SK-N-SH (cell line): ENCODE data around the gene SETD7. TPM values are rescaled to one million over a fixed set of nuclear protein-coding genes. Genes with fewer than 3 reads are reported as not detected.

Experiments
- CTCF ChIA-PET: fragments of 300-600, 350-600 bp; formaldehyde crosslinking; extraction: SDS; loops from one replicate; lab custom pipeline; 2021; lab: Yijun Ruan, JAX
- POLR2A ChIA-PET: fragments of 350-600 bp; sonication (Branson Sonifier 250); formaldehyde crosslinking; extraction: SDS; loops from one replicate; lab custom pipeline; 2020; ENCODE audit warnings: antibody characterized with exemption, inconsistent platforms; lab: Yijun Ruan, JAX
- DNase-seq: peaks from one replicate; pipeline ENCODE4 v3.0.0; 2012
- H2AFZ ChIP-seq: fragments of 200-600 bp; sonication (generic); 2 replicates; pipeline ENCODE4 v1.8.1; 2016; ENCODE audit warnings: antibody characterized with exemption, mild to moderate bottlenecking, low read depth
- H3F3A ChIP-seq: fragments of 200-600 bp; sonication (generic); replicated peaks from 2 replicates; pipeline ENCODE3; 2016; ENCODE audit warnings: antibody characterized with exemption, mild to moderate bottlenecking; ENCODE audit not compliant: insufficient read depth
- H3K27ac ChIP-seq, 2 experiments: fragments of 200-500 bp in 1 of 2; fragments of 200-600 bp in 1 of 2; sonication (Bioruptor generic) in 1 of 2; sonication (generic), shearing (Covaris generic) in 1 of 2; 2 replicates each; pipeline versions ENCODE4 v1.5.1 to v1.6.1; 2014 to 2016; ENCODE audit warnings: low read depth in 2 of 2, inconsistent platforms in 1 of 2, low read length in 1 of 2, mild to moderate bottlenecking in 1 of 2, mixed read lengths in 1 of 2
- H3K27me3 ChIP-seq: fragments of 200-600 bp; sonication (generic), shearing (Covaris generic); 2 replicates; pipeline ENCODE4 v1.6.1; 2016; ENCODE audit warnings: mixed run types; ENCODE audit not compliant: insufficient read depth
- H3K36me3 ChIP-seq, 2 experiments: fragments of 200-500 bp in 1 of 2; fragments of 200-600 bp in 1 of 2; sonication (Bioruptor generic) in 1 of 2; sonication (generic) in 1 of 2; replicated peaks in 1 of 2; 2 replicates each; pipeline versions ENCODE3 to v1.5.1; 2014 to 2016; ENCODE audit warnings: low read length in 1 of 2, mild to moderate bottlenecking in 1 of 2; ENCODE audit not compliant: insufficient read depth in 2 of 2, control insufficient read depth in 1 of 2
- H3K4me1 ChIP-seq, 2 experiments: fragments of 200-500 bp in 1 of 2; fragments of 200-600 bp in 1 of 2; sonication (Bioruptor generic) in 1 of 2; sonication (generic), shearing (Covaris generic) in 1 of 2; 2 replicates each; pipeline versions ENCODE4 v1.5.1 to v1.6.1; 2014 to 2016; ENCODE audit warnings: low read depth in 1 of 2, low read length in 1 of 2, mixed run types in 1 of 2; ENCODE audit not compliant: insufficient read depth in 2 of 2, control insufficient read depth in 1 of 2
- H3K4me2 ChIP-seq: fragments of 200-600 bp; sonication (generic), shearing (Covaris generic); 2 replicates; pipeline ENCODE4 v1.6.1; 2017; ENCODE audit warnings: mixed run types
- H3K4me3 ChIP-seq, 2 experiments: fragments of 200-500 bp in 1 of 2; fragments of 200-600 bp in 1 of 2; sonication (Bioruptor generic) in 1 of 2; sonication (generic), shearing (Covaris generic) in 1 of 2; 2 replicates each; pipeline versions ENCODE4 v1.5.1 to v1.8.1; 2014 to 2016; ENCODE audit warnings: low read depth in 2 of 2, inconsistent platforms in 1 of 2, low read length in 1 of 2, mild to moderate bottlenecking in 1 of 2, mixed read lengths in 1 of 2, moderate library complexity in 1 of 2
- H3K79me2 ChIP-seq: fragments of 200-600 bp; sonication (generic); 2 replicates; pipeline ENCODE4 v1.8.1; 2017; ENCODE audit warnings: mild to moderate bottlenecking; ENCODE audit not compliant: insufficient read depth
- H3K9ac ChIP-seq: fragments of 200-600 bp; sonication (generic); 2 replicates; pipeline ENCODE4 v1.6.1; 2017; ENCODE audit warnings: mixed run types
- H3K9me2 ChIP-seq: fragments of 200-600 bp; sonication (generic); 2 replicates; pipeline ENCODE4 v1.6.1; 2017; ENCODE audit warnings: mixed run types
- H3K9me3 ChIP-seq: fragments of 200-600 bp; sonication (generic); 2 replicates; pipeline ENCODE4 v1.6.1; 2017; ENCODE audit warnings: mixed run types, mild to moderate bottlenecking, moderate library complexity
- H4K20me1 ChIP-seq: fragments of 200-600 bp; sonication (generic); 2 replicates; pipeline ENCODE4 v1.6.1; 2017; ENCODE audit warnings: mild to moderate bottlenecking, mixed run types; ENCODE audit not compliant: insufficient read depth
- CTCF ChIP-seq: fragments of 200-600 bp; sonication (generic); IDR thresholded peaks from 2 replicates; pipeline ENCODE4 v1.6.1; 2017; ENCODE audit warnings: antibody characterized with exemption, mild to moderate bottlenecking, moderate library complexity
- GATA2 ChIP-seq: sonication (generic); formaldehyde crosslinking; IDR thresholded peaks from 2 replicates; pipeline ENCODE4 v1.5.0; 2020; ENCODE audit warnings: mild to moderate bottlenecking, missing genetic modification reagents
- IRF3 ChIP-seq: fragments of 150-350 bp; IDR thresholded peaks from 2 replicates; pipeline ENCODE4 v1.6.1; 2016; ENCODE audit warnings: mild to moderate bottlenecking, low read depth, low read length
- RXRA ChIP-seq: IDR thresholded peaks from 2 replicates; pipeline ENCODE4 v1.4.0; 2012; ENCODE audit warnings: low read depth, mild to moderate bottlenecking, borderline replicate concordance
- TEAD4 ChIP-seq: IDR thresholded peaks from 2 replicates; pipeline ENCODE4 v1.4.0; 2012; ENCODE audit warnings: mild to moderate bottlenecking, borderline replicate concordance; ENCODE audit not compliant: insufficient read depth
- USF1 ChIP-seq: IDR thresholded peaks from 2 replicates; pipeline ENCODE4 v1.4.0; 2012; ENCODE audit warnings: low read depth, borderline replicate concordance
- WGBS: methylation state at CpG from one replicate; pipeline ENCODE4 v1.1.6; 2017; ENCODE audit warnings: low lambda C conversion rate; 5-methylcytosine and 5-hydroxymethylcytosine counted together
- polyA plus RNA-seq, 3 experiments: library from polyadenylated mRNA; depleted of rRNA; stranded (reverse); fragments of >200 nt; gene quantifications; 2 replicates each; pipeline ENCODE4 v1.2.3, GENCODE V29; 2012

SETD7 gene
- polyA plus RNA-seq, 1 of the 3 experiments (the other 2 are of a cell fraction), result 5.0 TPM

GRCh38 chr4:139461022-139461628 is 94.9 kb downstream of the SETD7 start:
- Histone ChIP-seq H3K4me1 (peaks cover 4 to 20% of the 10 kb centered on the region in 2 experiments; a peak in 2 of 4 replicates), H4K20me1 (peaks cover 37% of the 10 kb centered on the region), H3K27me3 (no peaks in the 10 kb centered on the region), H3K9me3 (no peaks in the 10 kb centered on the region), H3K4me3 (no peak overlapping the region), H2AFZ (no peak overlapping the region), H3K36me3 (no peaks in the 10 kb centered on the region), H3F3A (peaks cover 8% of the 10 kb centered on the region), H3K9ac (no peak overlapping the region), H3K4me2 (no peak overlapping the region), H3K79me2 (peaks cover 95% of the 10 kb centered on the region), H3K9me2 (no peaks in the 10 kb centered on the region), H3K27ac (no peak overlapping the region)
- TF ChIP-seq RXRA, result no peak
- TF ChIP-seq USF1, result peak; percentile 64; the same call in 1 of the 2 replicates
- ChIA-PET CTCF (interaction anchor here (1.1 kb wide), 1 partner anchor 45 kb away, joined by 3 read pairs; no protein-coding TSS in a partner anchor), POLR2A (no interaction called here)
- 93% methylated on average over 5 of the region's 5 CpGs for whole genome bisulfite sequencing
- DNase-seq, result peak; percentile 24

- no peaks in the 10 kb centered on the region for H3K36me3 ChIP-seq
- H3K4me1 ChIP-seq, result peaks cover 8 to 26% of the 10 kb centered on the region in 2 experiments; a peak in 3 of 4 replicates
- H4K20me1 ChIP-seq, result peaks cover 42% of the 10 kb centered on the region
- no peak for DNase-seq
- H3K4me3 ChIP-seq, result no peak overlapping the region
- peaks cover 95% of the 10 kb centered on the region for H3K79me2 ChIP-seq
- TF ChIP-seq IRF3 (no peak), GATA2 (CRISPR knock-in tag) (no peak), USF1 (no peak), CTCF (no peak), TEAD4 (no peak)
- WGBS, result 95% methylated on average over 3 of the region's 3 CpGs
- H3K4me2 ChIP-seq, result no peak overlapping the region
- peaks cover 8% of the 10 kb centered on the region for H3F3A ChIP-seq
- H2AFZ ChIP-seq, result no peak overlapping the region
- no peaks in the 10 kb centered on the region for H3K9me2 ChIP-seq
- CTCF ChIA-PET, result interaction anchor here (1.1 kb wide), 1 partner anchor 44 kb away, joined by 3 read pairs; no protein-coding TSS in a partner anchor
- no peaks in the 10 kb centered on the region for H3K9me3 ChIP-seq
- no peak overlapping the region for H3K27ac ChIP-seq
- no peaks in the 10 kb centered on the region for H3K27me3 ChIP-seq
- POLR2A ChIA-PET, result no interaction called here
- H3K9ac ChIP-seq, result no peak overlapping the region
Measured at GRCh38 chr4:139460565-139460964, 95.5 kb downstream of the SETD7 start.
